ENCODE measurements around the gene IMPA2.
A peak's percentile ranks its signal among the peaks of the same experiment; 100 is the strongest.

Gene IMPA2

GRCh38 chr18:11946756-11947155, 34.6 kb upstream of the IMPA2 start:
- DNase-seq (ENCODE audit: low read depth): peak; percentile 59

GRCh38 chr18:11947214-11948191, 33.8 kb upstream of the IMPA2 start:
- DNase-seq (ENCODE audit: low read depth): peak; percentile 99
- peak overlapping the region; percentile 49 for H3K4me3 ChIP-seq (replicated peaks; ENCODE audit: low read depth, low read length)
- TF ChIP-seq CTCF (IDR thresholded peaks at IDR 0.05; ENCODE audit: low read length, missing control alignments): no peak

More at GRCh38 chr18:11946756-11947155, 34.6 kb upstream of the IMPA2 start:
- no peak overlapping the region for H3K4me3 ChIP-seq (replicated peaks; ENCODE audit: low read depth, low read length)
- TF ChIP-seq CTCF (IDR thresholded peaks at IDR 0.05; ENCODE audit: low read length, missing control alignments): no peak

DNA sequence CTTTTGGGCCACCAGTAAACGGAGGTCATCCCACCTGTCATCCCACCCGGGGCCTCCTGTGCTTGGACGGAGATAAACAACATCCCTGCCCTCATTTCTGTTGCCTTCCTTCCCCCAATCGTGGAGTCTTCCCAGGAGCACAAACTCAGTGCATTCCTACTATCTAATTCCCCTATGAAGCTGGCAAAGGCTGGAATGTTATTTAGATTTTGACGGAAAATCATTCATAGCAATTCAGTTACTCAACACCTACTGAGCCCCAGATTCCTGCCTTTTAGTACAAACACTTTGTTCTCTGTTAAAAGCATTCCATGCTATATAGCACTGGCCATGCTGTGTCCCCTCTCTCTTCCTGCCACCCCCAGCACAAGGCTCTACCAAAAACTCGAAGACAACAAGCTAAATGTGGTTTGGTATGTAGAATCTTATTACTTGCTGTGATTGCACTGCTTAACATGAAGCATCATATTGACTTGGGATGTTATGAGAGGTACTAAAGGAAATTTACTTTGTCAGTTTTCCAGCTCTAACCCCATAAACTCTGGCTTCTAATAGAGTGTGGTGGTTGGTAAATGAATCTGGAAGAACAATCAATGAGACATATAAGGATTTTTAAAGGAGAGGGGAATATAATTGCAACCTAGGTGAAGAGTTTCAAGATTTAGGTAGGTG, 32.3 kb upstream of the IMPA2 start:
- no peak overlapping the region for H3K4me3 ChIP-seq (replicated peaks; ENCODE audit: low read depth, low read length)
- TF ChIP-seq CTCF (IDR thresholded peaks at IDR 0.05; ENCODE audit: low read length, missing control alignments): no peak
- DNase-seq (ENCODE audit: low read depth): no peak

- no peak overlapping the region for H3K4me3 ChIP-seq (replicated peaks; ENCODE audit: low read depth, low read length)
- no peak for DNase-seq (ENCODE audit: low read depth)
- TF ChIP-seq CTCF (IDR thresholded peaks at IDR 0.05; ENCODE audit: low read length, missing control alignments): no peak
Observed at GRCh38 chr18:11950824-11951223, 30.5 kb upstream of the IMPA2 start.

DNA sequence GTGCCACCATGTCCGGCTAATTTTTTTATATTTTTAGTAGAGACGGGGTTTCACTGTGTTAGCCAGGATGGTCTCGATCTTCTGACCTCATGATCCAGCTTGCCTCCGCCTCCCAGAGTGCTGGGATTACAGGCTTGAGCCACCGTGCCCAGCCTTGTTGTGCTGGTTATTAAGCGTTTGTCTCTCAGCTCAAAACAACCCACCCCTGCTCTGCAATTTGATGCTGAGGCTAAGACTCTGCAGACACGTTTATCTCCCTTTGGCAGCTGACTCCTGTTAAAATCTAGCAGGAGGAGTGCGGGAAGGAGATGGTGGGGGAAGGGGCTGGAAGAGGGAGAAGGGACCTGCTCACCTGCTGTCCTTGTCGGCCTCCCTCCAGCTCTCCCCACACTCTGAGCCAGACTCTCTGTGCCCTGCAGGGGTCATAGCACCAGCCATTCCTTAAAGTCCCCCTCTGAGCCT, 29.9 kb upstream of the IMPA2 start:
- H3K4me3 ChIP-seq (replicated peaks; ENCODE audit: low read depth, low read length): no peak overlapping the region
- DNase-seq (ENCODE audit: low read depth): no peak
- no peak for TF ChIP-seq CTCF (IDR thresholded peaks at IDR 0.05; ENCODE audit: low read length, missing control alignments)

GRCh38 chr18:11953113-11953512, 28.2 kb upstream of the IMPA2 start:
- DNase-seq (ENCODE audit: low read depth): no peak
- no peak overlapping the region for H3K4me3 ChIP-seq (replicated peaks; ENCODE audit: low read depth, low read length)
- no peak for TF ChIP-seq CTCF (IDR thresholded peaks at IDR 0.05; ENCODE audit: low read length, missing control alignments)
